Fibroblast of lung (primary cell): Measurements from ENCODE around the gene GTF3C1.

ENCODE experiments used
- EZH2 ChIP-seq: IDR thresholded peaks from 2 replicates; pipeline ENCODE4 v1.5.1; 2012; ENCODE audit warnings: low read length, control low read depth, mild to moderate bottlenecking; ENCODE audit errors: missing control alignments
- TF ChIP-seq, protein P1 (sequence below), 2 donors: IDR thresholded peaks in 1 of 2; conservative IDR thresholded peaks in 1 of 2; 1 replicate in 1 of 2; 2 replicates in 1 of 2; pipeline ENCODE4 v1.5.1; 2011 to 2012; ENCODE audit warnings: low read length in 2 of 2, control low read depth in 1 of 2, inconsistent platforms in 1 of 2, low read depth in 1 of 2, mild to moderate bottlenecking in 1 of 2

DNA sequence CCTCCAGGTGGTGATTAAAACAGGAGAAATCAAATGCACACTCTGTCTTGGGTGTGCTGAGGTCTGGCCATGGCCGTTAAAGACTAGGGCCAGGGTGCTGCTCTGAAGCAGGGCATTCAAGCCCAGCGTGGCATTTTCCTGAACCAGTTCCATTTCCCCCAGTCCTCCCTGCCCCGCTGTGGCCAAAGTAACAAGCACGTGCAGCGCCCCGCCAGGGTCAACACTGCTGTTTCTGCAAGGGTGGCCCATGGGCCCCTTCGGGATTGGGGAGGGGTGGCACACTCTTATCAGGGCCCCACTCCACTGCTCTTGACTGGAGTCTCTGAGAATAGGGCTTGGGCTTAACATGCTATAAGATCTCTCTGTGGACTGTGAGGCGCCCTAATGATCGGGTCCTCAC is 74.8 kb downstream of the GTF3C1 start:
- TF ChIP-seq, protein P1, sequence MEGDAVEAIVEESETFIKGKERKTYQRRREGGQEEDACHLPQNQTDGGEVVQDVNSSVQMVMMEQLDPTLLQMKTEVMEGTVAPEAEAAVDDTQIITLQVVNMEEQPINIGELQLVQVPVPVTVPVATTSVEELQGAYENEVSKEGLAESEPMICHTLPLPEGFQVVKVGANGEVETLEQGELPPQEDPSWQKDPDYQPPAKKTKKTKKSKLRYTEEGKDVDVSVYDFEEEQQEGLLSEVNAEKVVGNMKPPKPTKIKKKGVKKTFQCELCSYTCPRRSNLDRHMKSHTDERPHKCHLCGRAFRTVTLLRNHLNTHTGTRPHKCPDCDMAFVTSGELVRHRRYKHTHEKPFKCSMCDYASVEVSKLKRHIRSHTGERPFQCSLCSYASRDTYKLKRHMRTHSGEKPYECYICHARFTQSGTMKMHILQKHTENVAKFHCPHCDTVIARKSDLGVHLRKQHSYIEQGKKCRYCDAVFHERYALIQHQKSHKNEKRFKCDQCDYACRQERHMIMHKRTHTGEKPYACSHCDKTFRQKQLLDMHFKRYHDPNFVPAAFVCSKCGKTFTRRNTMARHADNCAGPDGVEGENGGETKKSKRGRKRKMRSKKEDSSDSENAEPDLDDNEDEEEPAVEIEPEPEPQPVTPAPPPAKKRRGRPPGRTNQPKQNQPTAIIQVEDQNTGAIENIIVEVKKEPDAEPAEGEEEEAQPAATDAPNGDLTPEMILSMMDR (conservative IDR thresholded peaks at IDR 0.05 in 1 of 2, IDR thresholded peaks at IDR 0.05 in 1 of 2; ENCODE audit: low read depth in 1 of 2, low read length in 2 of 2) = no peak
- TF ChIP-seq EZH2 = no peak
